Caco-2 (cell line): Measurements from ENCODE around the gene KLHL14. TPM values are rescaled to one million over a fixed set of nuclear protein-coding genes. Genes with fewer than 3 reads are reported as not detected.

ENCODE experiments used
- BruUV-seq: library from RNA; stranded (reverse); fragments of 400-500 nt; replicated peaks from 2 replicates; lab custom pipeline; 2021; lab: Mats Ljungman, UMichigan
- CTCF ChIA-PET: fragments of 300-600 bp; sonication (Branson Sonifier 250); formaldehyde crosslinking; loops from one replicate; lab custom pipeline; 2022; ENCODE audit warnings: antibody characterized with exemption; lab: Charles Lee
- POLR2A ChIA-PET: fragments of 300-600 bp; sonication (Branson Sonifier 250); formaldehyde crosslinking; loops from one replicate; lab custom pipeline; 2022; ENCODE audit warnings: antibody characterized with exemption; lab: Charles Lee
- DNase-seq, 2 experiments: peaks; one replicate each; pipeline versions ENCODE4 v3.0.0 to v3.0.0-alpha.2; 2020 to 2022
- H3K27me3 ChIP-seq: replicated peaks from 2 replicates; pipeline ENCODE4 v1.6.0; 2011; ENCODE audit warnings: low read length; ENCODE audit not compliant: control insufficient read depth, insufficient read depth
- H3K36me3 ChIP-seq: 2 replicates; pipeline ENCODE4 v1.5.1; 2011; ENCODE audit warnings: low read length; ENCODE audit not compliant: control insufficient read depth, insufficient read depth
- H3K4me1 ChIP-seq: fragments of 250-450 bp; sonication (Bioruptor Pico); 2 replicates; pipeline ENCODE4 v1.5.1; 2020; ENCODE audit warnings: mild to moderate bottlenecking
- H3K4me3 ChIP-seq: 2 replicates; pipeline ENCODE4 v1.5.1; 2011; ENCODE audit warnings: low read depth, mild to moderate bottlenecking, control low read depth, low read length
- H3K9me3 ChIP-seq: fragments of 250-450 bp; sonication (Bioruptor Pico); 2 replicates; pipeline ENCODE4 v1.5.1; 2020; ENCODE audit warnings: mild to moderate bottlenecking, moderate library complexity
- H3K27ac Mint-ChIP-seq: one replicate; pipeline ENCODE4 v1.8.0; 2022; ENCODE audit warnings: mixed read lengths; ENCODE audit not compliant: unreplicated experiment
- H3K27me3 Mint-ChIP-seq: one replicate; pipeline ENCODE4 v1.8.0; 2022; ENCODE audit warnings: mixed read lengths; ENCODE audit not compliant: insufficient read depth, unreplicated experiment
- H3K36me3 Mint-ChIP-seq: one replicate; pipeline ENCODE4 v1.8.0; 2022; ENCODE audit warnings: mild to moderate bottlenecking, mixed read lengths; ENCODE audit not compliant: insufficient read depth, unreplicated experiment
- H3K4me1 Mint-ChIP-seq: one replicate; pipeline ENCODE4 v1.8.0; 2022; ENCODE audit warnings: low read depth, mixed read lengths; ENCODE audit not compliant: unreplicated experiment
- H3K4me3 Mint-ChIP-seq: one replicate; pipeline ENCODE4 v1.8.0; 2022; ENCODE audit warnings: mild to moderate bottlenecking, moderate library complexity, mixed read lengths; ENCODE audit not compliant: unreplicated experiment
- H3K9me3 Mint-ChIP-seq: one replicate; pipeline ENCODE4 v1.8.0; 2022; ENCODE audit warnings: mixed read lengths; ENCODE audit not compliant: unreplicated experiment
- CTCF ChIP-seq, 2 experiments: fragments of 200-600 bp in 1 of 2; IDR thresholded peaks; 1 replicate in 1 of 2; 2 replicates in 1 of 2; pipeline versions ENCODE4 v1.5.1 to v1.8.0; 2011 to 2022; ENCODE audit warnings: antibody characterized with exemption in 1 of 2, control low read depth in 1 of 2, inconsistent platforms in 1 of 2, low read depth in 1 of 2, low read length in 1 of 2, mild to moderate bottlenecking in 1 of 2, moderate library complexity in 1 of 2; ENCODE audit not compliant: insufficient read depth in 1 of 2, severe bottlenecking in 1 of 2, unreplicated experiment in 1 of 2
- intact Hi-C: fragments of 100-400 bp; cut with micrococcal nuclease; formaldehyde crosslinking; loops from one replicate; pipeline ENCODE4 v1.10.0; 2022; ENCODE audit not compliant: unreplicated experiment
- total RNA-seq: library from RNA; stranded (reverse); gene quantifications from 2 replicates; pipeline ENCODE4 v1.2.3, GENCODE V29; 2022

KLHL14 gene
- total RNA-seq, 1 experiment from 2014 or later, result not detected

- no peak for TF ChIP-seq CTCF (IDR thresholded peaks at IDR 0.05; ENCODE audit: insufficient read depth in 1 of 2, low read depth in 1 of 2, low read length in 1 of 2, severe bottlenecking in 1 of 2, unreplicated experiment in 1 of 2)
- intact Hi-C loops, result no loop called here
- no peak for DNase-seq
- no TSS peak for BruUV-seq
- no peak overlapping the region for H3K27ac Mint-ChIP-seq
- H3K4me1 ChIP-seq, result no peaks in the 10 kb centered on the region
- ChIA-PET CTCF (no interaction called here), POLR2A (interaction anchor here (0.7 kb wide), 1 partner anchor 33 kb away, joined by 9 read pairs; no protein-coding TSS in a partner anchor)
- H3K4me1 Mint-ChIP-seq, result no peaks in the 10 kb centered on the region
- H3K36me3 Mint-ChIP-seq, result no peaks in the 10 kb centered on the region
- no peaks in the 10 kb centered on the region for H3K9me3 Mint-ChIP-seq
- H3K4me3 Mint-ChIP-seq, result no peak overlapping the region
- H3K27me3 Mint-ChIP-seq, result peaks cover 11% of the 10 kb centered on the region
- no peak overlapping the region for H3K4me3 ChIP-seq
- no peaks in the 10 kb centered on the region; the same call in 1 of the 2 replicates for H3K27me3 ChIP-seq
- H3K36me3 ChIP-seq, result no peaks in the 10 kb centered on the region
- no peaks in the 10 kb centered on the region for H3K9me3 ChIP-seq
Observed at GRCh38 chr18:32775628-32776027, 2.8 kb upstream of the KLHL14 start.

DNA sequence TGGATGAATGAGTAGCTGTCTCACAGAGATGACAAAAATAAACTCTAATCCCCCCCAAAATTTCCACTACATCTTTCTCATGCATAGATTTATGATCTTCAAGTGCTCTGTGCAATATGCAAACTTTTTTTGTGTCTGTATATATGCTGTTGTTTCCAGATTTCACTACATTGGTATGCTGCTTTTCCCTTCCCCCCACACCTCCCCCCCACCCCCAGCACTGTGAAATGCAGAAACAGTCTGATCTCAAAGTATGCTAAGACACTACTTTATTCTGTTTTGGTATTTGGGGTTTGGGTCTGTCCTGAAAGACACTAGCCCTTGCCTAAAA is 524 bp upstream of the KLHL14 start:
- peaks cover 16% of the 10 kb centered on the region for H3K27me3 Mint-ChIP-seq
- ChIA-PET CTCF (no interaction called here), POLR2A (no interaction called here)
- H3K27me3 ChIP-seq, result no peaks in the 10 kb centered on the region; the same call in 1 of the 2 replicates
- intact Hi-C loops, result no loop called here
- H3K36me3 Mint-ChIP-seq, result no peaks in the 10 kb centered on the region
- no peaks in the 10 kb centered on the region for H3K9me3 ChIP-seq
- no peak for TF ChIP-seq CTCF (IDR thresholded peaks at IDR 0.05; ENCODE audit: insufficient read depth in 1 of 2, low read depth in 1 of 2, low read length in 1 of 2, severe bottlenecking in 1 of 2, unreplicated experiment in 1 of 2)
- no TSS peak for BruUV-seq
- H3K4me3 ChIP-seq, result no peak overlapping the region
- DNase-seq, result no peak
- H3K9me3 Mint-ChIP-seq, result no peaks in the 10 kb centered on the region
- H3K4me3 Mint-ChIP-seq, result no peak overlapping the region
- no peaks in the 10 kb centered on the region for H3K4me1 ChIP-seq
- no peak overlapping the region for H3K27ac Mint-ChIP-seq
- H3K4me1 Mint-ChIP-seq, result no peaks in the 10 kb centered on the region
- no peaks in the 10 kb centered on the region for H3K36me3 ChIP-seq

DNA sequence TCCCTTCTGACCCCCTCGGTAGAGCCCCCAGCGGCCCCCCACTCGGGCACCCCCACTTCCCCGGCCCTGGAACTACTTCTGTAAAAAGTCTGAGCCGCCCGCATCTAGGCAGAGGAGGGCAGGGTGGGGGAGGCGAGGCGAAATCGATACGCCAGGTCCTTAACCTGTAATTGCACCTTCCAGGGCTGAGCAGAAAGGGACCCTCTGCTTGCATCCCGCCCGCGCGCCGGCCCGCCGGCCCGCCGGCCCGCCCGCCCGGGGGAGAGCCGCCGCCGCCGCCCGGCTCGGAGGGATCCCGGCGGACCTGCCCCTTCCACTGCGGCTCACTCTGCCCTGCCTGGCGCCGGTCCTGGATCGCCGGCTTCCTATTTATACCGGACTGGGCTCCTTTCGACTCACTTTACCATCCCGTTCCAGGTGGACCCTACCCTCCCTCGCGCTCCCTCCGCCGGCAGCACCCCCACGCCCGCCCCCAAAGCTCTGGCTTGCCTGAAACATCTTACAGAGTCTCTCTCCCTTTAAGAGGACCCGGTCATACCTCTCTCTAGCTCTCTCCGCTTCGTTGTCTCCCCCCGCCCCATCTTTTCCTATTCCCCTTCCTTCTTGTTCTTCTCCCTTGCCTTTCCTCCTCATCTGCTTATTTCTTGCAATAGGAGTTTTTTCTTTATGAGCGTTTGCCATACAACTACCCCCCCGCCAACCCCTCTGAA is 797 bp downstream of the KLHL14 start:
- peak overlapping the region; percentile 19 for H3K4me3 Mint-ChIP-seq
- no peak for DNase-seq
- H3K4me1 Mint-ChIP-seq, result no peaks in the 10 kb centered on the region
- H3K27ac Mint-ChIP-seq, result no peak overlapping the region
- Histone ChIP-seq H3K4me3 (no peak overlapping the region), H3K36me3 (no peaks in the 10 kb centered on the region), H3K4me1 (no peaks in the 10 kb centered on the region), H3K9me3 (no peaks in the 10 kb centered on the region), H3K27me3 (no peaks in the 10 kb centered on the region; the same call in 1 of the 2 replicates)
- ChIA-PET POLR2A (no interaction called here), CTCF (no interaction called here)
- intact Hi-C loops, result no loop called here
- H3K27me3 Mint-ChIP-seq, result peaks cover 16% of the 10 kb centered on the region
- TF ChIP-seq CTCF (IDR thresholded peaks at IDR 0.05; ENCODE audit: insufficient read depth in 1 of 2, low read depth in 1 of 2, low read length in 1 of 2, severe bottlenecking in 1 of 2, unreplicated experiment in 1 of 2), result no peak
- H3K9me3 Mint-ChIP-seq, result no peaks in the 10 kb centered on the region
- no TSS peak for BruUV-seq
- no peaks in the 10 kb centered on the region for H3K36me3 Mint-ChIP-seq
